ENCODE measurements around the gene LYG1. TPM values are rescaled to one million over a fixed set of nuclear protein-coding genes. Genes with fewer than 3 reads are reported as not detected.
"Not testable (repeated sequence)": the region's sequence is repeated elsewhere in the genome, so short reads cannot be mapped to it uniquely, and the experiment has no call there.

LYG1 gene
- polyA plus RNA-seq (2011; rRNA removed) (4.0 and 4.3 TPM in 2 replicates), polyA plus RNA-seq (2017; fragmentation: RNase III; extraction: RNeasy Plus Mini Kit Qiagen cat#74134 plus additional on column Dnase treatment) (2.4 to 3.2 TPM (median 2.9 TPM) in 3 replicates), polyA minus RNA-seq (2011; rRNA and poly(A)+ RNA removed) (0.73 and 0.87 TPM in 2 replicates)
- 1.8 and 2.5 TPM in 2 replicates for polyA plus RNA-seq (2012; cell fraction: cytosol; rRNA removed)
- 8.3 and 15.0 TPM in 2 replicates for polyA plus RNA-seq (2012; cell fraction: nucleus; rRNA removed)

DNA sequence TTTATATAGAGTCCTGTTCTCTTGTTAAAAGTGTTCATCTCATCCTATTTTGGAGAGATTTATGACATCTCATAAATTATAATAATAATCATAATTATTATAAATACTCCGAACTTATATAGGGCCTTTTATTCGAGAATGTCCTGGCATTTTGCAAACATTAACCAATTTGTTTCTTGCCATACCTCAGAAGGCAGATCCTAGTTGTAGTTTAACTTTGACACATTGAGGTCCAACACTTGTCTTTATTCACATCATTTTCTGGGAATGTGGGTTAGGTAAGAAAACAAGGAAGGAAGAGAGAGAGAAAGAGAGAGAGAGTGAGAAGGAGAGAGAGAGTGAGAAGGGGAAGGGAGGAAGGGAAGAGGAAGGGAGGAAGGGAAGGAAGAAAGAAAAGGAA is at the start of gene LYG1:
LYG1 (minus strand) TSS at position 101 of the 400 bp plus-strand sequence. CDS start 5,527 bp downstream, outside the sequence.
- H3K4me1 ChIP-seq; H3K27ac ChIP-seq; DNase-seq (ENCODE audit: low read depth in 1 of 2, low spot score in 1 of 2); H3K4me3 ChIP-seq; ATAC-seq; H3K9me3 ChIP-seq; FAIRE-seq; POLR2A ChIA-PET; CTCF ChIA-PET; H3K4me2 ChIP-seq: not testable (repeated sequence)
- WGBS (ENCODE audit: missing lambda C conversion rate) = 78% methylated on average over 2 of the region's 2 CpGs

DNA sequence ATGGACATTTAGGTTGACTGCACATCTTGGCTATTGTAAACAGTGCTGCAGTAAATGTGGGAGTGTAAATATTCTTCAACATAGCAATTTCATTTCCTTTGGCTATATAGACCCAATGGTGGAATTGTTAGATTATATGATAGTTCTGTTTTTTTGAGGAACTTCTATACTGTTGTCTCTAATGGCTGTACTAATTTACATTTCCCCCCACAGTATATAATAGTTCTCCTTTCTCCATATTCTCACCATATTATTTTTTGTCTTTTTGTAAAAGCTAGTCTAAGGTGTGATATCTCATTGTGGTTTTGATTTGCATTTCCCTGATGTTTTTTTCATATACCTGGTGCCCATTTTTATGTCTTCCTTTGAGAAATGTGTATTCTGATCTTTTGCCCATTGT is 49.2 kb upstream of the LYG1 start:
- H3K4me3 ChIP-seq = no peak overlapping the region
- H3K9me3 ChIP-seq = no peaks in the 10 kb centered on the region
- H3K27ac ChIP-seq = no peak overlapping the region
- H3K4me1 ChIP-seq = no peaks in the 10 kb centered on the region
- ATAC-seq (no peak), DNase-seq (ENCODE audit: low read depth in 1 of 2, low spot score in 1 of 2) (no peak), FAIRE-seq (no peak)
- POLR2A ChIA-PET = no interaction called here
- CTCF ChIA-PET = interaction anchor here (3.1 kb wide), 1 partner anchor 13 kb away, joined by 18 read pairs; the partner anchor contains the start of gene EIF5B
- H3K4me2 ChIP-seq = no peak overlapping the region
- no peak for TF ChIP-seq EHMT2 (IDR thresholded peaks at IDR 0.05; ENCODE audit: low read depth)

DNA sequence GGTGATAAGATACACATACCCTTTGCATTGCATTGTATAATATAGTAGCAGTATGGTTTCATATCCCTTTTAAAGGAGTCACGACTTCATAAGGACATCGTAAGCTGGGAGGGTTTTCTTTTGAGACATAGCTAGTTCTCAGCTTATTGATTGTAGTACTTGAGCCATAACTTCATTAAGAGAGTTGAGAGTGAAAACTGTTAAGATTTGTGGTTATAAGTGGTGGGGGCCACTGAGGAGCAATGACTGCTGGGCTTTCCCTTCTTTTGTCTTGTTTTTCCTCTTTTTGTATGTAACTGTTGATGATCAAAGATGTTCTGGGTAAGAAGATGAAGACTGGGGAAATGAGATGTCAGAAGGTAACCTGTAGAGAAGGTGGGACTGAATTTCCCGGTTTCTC is 47.2 kb upstream of the LYG1 start:
- CTCF ChIA-PET = interaction anchor here (1.2 to 3.1 kb wide), 2 partner anchors 11 to 12 kb away, joined by 3 to 18 read pairs; partner anchors contain the start of gene EIF5B
- WGBS (ENCODE audit: missing lambda C conversion rate) = 92% methylated on average over 3 of the region's 3 CpGs

DNA sequence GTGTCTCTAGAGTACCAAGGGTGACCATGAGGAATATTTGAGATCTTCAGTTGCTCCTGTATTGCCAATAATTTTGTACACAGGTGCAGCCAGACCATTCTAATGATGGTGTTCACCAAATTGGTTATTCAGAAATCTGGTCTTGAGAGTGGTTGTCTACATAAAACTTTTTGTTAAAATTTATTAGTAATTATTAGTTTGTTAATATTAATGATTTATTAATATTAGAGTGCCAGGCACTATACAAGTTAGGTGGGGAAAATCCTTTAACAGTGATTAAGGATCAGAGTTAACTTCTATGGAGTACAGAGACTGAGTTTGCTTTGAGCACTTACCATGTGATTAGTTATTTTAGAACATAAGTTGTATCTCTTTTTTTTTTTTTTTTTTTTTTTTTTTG is 45.2 kb upstream of the LYG1 start:
- Histone ChIP-seq H3K4me1 (peaks cover 3% of the 10 kb centered on the region; the same call in 2 of the 3 replicates), H3K9me3 (no peaks in the 10 kb centered on the region), H3K4me3 (no peak overlapping the region), H3K27ac (no peak overlapping the region), H3K4me2 (no peak overlapping the region)
- ChIA-PET POLR2A (no interaction called here), CTCF (interaction anchor here (1.2 to 1.6 kb wide), 2 partner anchors 9 to 10 kb away, joined by 4 read pairs; partner anchors contain the start of genes EIF5B and TXNDC9)
- ATAC-seq = no peak
- FAIRE-seq = no peak
- DNase-seq (ENCODE audit: low read depth in 1 of 2, low spot score in 1 of 2) = no peak
- TF ChIP-seq, protein P1, sequence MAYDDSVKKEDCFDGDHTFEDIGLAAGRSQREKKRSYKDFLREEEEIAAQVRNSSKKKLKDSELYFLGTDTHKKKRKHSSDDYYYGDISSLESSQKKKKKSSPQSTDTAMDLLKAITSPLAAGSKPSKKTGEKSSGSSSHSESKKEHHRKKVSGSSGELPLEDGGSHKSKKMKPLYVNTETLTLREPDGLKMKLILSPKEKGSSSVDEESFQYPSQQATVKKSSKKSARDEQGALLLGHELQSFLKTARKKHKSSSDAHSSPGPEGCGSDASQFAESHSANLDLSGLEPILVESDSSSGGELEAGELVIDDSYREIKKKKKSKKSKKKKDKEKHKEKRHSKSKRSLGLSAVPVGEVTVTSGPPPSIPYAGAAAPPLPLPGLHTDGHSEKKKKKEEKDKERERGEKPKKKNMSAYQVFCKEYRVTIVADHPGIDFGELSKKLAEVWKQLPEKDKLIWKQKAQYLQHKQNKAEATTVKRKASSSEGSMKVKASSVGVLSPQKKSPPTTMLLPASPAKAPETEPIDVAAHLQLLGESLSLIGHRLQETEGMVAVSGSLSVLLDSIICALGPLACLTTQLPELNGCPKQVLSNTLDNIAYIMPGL (CRISPR knock-in tag; IDR thresholded peaks at IDR 0.05; ENCODE audit: borderline replicate concordance) = no peak
- TF ChIP-seq HEYL (CRISPR knock-in tag; IDR thresholded peaks at IDR 0.05) = no peak
- no peak for TF ChIP-seq RFX5 (IDR thresholded peaks at IDR 0.05)
- no peak for TF ChIP-seq RCOR1 (IDR thresholded peaks at IDR 0.05; ENCODE audit: low read depth, low read length)
- TF ChIP-seq HOXB5 (CRISPR knock-in tag; IDR thresholded peaks at IDR 0.05) = no peak
- no peak for TF ChIP-seq RAD21 (conservative IDR thresholded peaks at IDR 0.05 in 1 of 2, IDR thresholded peaks at IDR 0.05 in 1 of 2)
- TF ChIP-seq SREBF2 (IDR thresholded peaks at IDR 0.05) = no peak
- TF ChIP-seq NR3C1 (IDR thresholded peaks at IDR 0.05) = no peak
- TF ChIP-seq CHD4 (IDR thresholded peaks at IDR 0.05; ENCODE audit: borderline replicate concordance) = no peak
- no peak for TF ChIP-seq ZSCAN20 (CRISPR knock-in tag; IDR thresholded peaks at IDR 0.05)
- TF ChIP-seq, protein P2, sequence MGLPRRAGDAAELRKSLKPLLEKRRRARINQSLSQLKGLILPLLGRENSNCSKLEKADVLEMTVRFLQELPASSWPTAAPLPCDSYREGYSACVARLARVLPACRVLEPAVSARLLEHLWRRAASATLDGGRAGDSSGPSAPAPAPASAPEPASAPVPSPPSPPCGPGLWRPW (IDR thresholded peaks at IDR 0.05) = no peak
- TF ChIP-seq, protein P3, sequence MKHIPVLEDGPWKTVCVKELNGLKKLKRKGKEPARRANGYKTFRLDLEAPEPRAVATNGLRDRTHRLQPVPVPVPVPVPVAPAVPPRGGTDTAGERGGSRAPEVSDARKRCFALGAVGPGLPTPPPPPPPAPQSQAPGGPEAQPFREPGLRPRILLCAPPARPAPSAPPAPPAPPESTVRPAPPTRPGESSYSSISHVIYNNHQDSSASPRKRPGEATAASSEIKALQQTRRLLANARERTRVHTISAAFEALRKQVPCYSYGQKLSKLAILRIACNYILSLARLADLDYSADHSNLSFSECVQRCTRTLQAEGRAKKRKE (CRISPR knock-in tag; IDR thresholded peaks at IDR 0.05; ENCODE audit: low read depth) = no peak
- no peak for TF ChIP-seq MAZ (IDR thresholded peaks at IDR 0.05; ENCODE audit: borderline replicate concordance, low read depth, low read length)
- TF ChIP-seq, protein P4, sequence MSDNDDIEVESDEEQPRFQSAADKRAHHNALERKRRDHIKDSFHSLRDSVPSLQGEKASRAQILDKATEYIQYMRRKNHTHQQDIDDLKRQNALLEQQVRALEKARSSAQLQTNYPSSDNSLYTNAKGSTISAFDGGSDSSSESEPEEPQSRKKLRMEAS (IDR thresholded peaks at IDR 0.05) = no peak

More for the DNA sequence above, 47.2 kb upstream of the LYG1 start:
- no peak overlapping the region for H3K4me3 ChIP-seq
- ATAC-seq (no peak), FAIRE-seq (no peak), DNase-seq (ENCODE audit: low read depth in 1 of 2, low spot score in 1 of 2) (no peak)
- no peaks in the 10 kb centered on the region for H3K4me1 ChIP-seq
- no peaks in the 10 kb centered on the region for H3K9me3 ChIP-seq
- POLR2A ChIA-PET = interaction anchor here (1.2 kb wide), 1 partner anchor 11 kb away, joined by 5 read pairs; the partner anchor contains the start of gene EIF5B
- no peak overlapping the region for H3K27ac ChIP-seq
- H3K4me2 ChIP-seq = no peak overlapping the region
- TF ChIP-seq HEYL (CRISPR knock-in tag; IDR thresholded peaks at IDR 0.05) (no peak), ZC3H11A (IDR thresholded peaks at IDR 0.05) (no peak), ZSCAN20 (CRISPR knock-in tag; IDR thresholded peaks at IDR 0.05) (no peak), CHD4 (IDR thresholded peaks at IDR 0.05; ENCODE audit: borderline replicate concordance) (no peak), RAD21 (conservative IDR thresholded peaks at IDR 0.05 in 1 of 2, IDR thresholded peaks at IDR 0.05 in 1 of 2) (no peak), HOXA7 (CRISPR knock-in tag; IDR thresholded peaks at IDR 0.05) (no peak), RARB (CRISPR knock-in tag; IDR thresholded peaks at IDR 0.05) (no peak), KDM1A (IDR thresholded peaks at IDR 0.05; ENCODE audit: low read depth) (no peak), FOSL2 (IDR thresholded peaks at IDR 0.05) (no peak), FOSL2 (CRISPR knock-in tag; IDR thresholded peaks at IDR 0.05) (no peak)
- TF ChIP-seq, protein P5, sequence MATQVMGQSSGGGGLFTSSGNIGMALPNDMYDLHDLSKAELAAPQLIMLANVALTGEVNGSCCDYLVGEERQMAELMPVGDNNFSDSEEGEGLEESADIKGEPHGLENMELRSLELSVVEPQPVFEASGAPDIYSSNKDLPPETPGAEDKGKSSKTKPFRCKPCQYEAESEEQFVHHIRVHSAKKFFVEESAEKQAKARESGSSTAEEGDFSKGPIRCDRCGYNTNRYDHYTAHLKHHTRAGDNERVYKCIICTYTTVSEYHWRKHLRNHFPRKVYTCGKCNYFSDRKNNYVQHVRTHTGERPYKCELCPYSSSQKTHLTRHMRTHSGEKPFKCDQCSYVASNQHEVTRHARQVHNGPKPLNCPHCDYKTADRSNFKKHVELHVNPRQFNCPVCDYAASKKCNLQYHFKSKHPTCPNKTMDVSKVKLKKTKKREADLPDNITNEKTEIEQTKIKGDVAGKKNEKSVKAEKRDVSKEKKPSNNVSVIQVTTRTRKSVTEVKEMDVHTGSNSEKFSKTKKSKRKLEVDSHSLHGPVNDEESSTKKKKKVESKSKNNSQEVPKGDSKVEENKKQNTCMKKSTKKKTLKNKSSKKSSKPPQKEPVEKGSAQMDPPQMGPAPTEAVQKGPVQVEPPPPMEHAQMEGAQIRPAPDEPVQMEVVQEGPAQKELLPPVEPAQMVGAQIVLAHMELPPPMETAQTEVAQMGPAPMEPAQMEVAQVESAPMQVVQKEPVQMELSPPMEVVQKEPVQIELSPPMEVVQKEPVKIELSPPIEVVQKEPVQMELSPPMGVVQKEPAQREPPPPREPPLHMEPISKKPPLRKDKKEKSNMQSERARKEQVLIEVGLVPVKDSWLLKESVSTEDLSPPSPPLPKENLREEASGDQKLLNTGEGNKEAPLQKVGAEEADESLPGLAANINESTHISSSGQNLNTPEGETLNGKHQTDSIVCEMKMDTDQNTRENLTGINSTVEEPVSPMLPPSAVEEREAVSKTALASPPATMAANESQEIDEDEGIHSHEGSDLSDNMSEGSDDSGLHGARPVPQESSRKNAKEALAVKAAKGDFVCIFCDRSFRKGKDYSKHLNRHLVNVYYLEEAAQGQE (IDR thresholded peaks at IDR 0.05) = no peak
- TF ChIP-seq, protein P2 (IDR thresholded peaks at IDR 0.05) = no peak

All from A549 (cell line).